ENCODE data around the gene PSKH1.

GRCh38 chr16:67856927-67857546, 36.0 kb upstream of the PSKH1 start:
- TF ChIP-seq CTCF (IDR thresholded peaks at IDR 0.05; ENCODE audit: low read depth, low read length, poor library complexity, severe bottlenecking) (no peak), EZH2phosphoT487 (IDR thresholded peaks at IDR 0.05; ENCODE audit: borderline replicate concordance, low read length) (no peak)

All from DOHH2 (cell line).